Osteoblast (primary cell): Measurements from ENCODE around the gene EFHC2. TPM values are rescaled to one million over a fixed set of nuclear protein-coding genes. Genes with fewer than 3 reads are reported as not detected.

Experiments used
- DNase-seq: peaks from one replicate; pipeline ENCODE4 v3.0.0; 2011; ENCODE audit warnings: low spot score, mixed read lengths; ENCODE audit not compliant: insufficient read length; ENCODE audit errors: missing footprints
- H2AFZ ChIP-seq: 2 replicates; pipeline ENCODE4 v1.6.0; 2011; ENCODE audit warnings: mild to moderate bottlenecking, low read length
- H3K27ac ChIP-seq: 2 replicates; pipeline ENCODE4 v1.5.1; 2011; ENCODE audit warnings: mild to moderate bottlenecking, low read depth, low read length, moderate library complexity
- H3K27me3 ChIP-seq: 2 replicates; pipeline ENCODE4 v1.6.0; 2012; ENCODE audit warnings: mild to moderate bottlenecking, control low read depth, inconsistent platforms, low read length, moderate library complexity; ENCODE audit not compliant: insufficient read depth
- H3K36me3 ChIP-seq: 2 replicates; pipeline ENCODE4 v1.5.1; 2011; ENCODE audit warnings: mild to moderate bottlenecking, low read length, control low read depth, moderate library complexity; ENCODE audit not compliant: insufficient read depth
- H3K4me1 ChIP-seq: 2 replicates; pipeline ENCODE4 v1.5.1; 2011; ENCODE audit warnings: mild to moderate bottlenecking, low read length, control low read depth, moderate library complexity; ENCODE audit not compliant: insufficient read depth
- H3K4me2 ChIP-seq: 2 replicates; pipeline ENCODE4 v1.6.0; 2011; ENCODE audit warnings: mild to moderate bottlenecking, low read length; ENCODE audit not compliant: insufficient read depth
- H3K4me3 ChIP-seq: fragments of 200-600 bp; sonication (generic); 3 replicates; pipeline ENCODE4 v1.5.1; 2012; ENCODE audit warnings: mild to moderate bottlenecking, low read length, inconsistent platforms; ENCODE audit not compliant: insufficient read depth
- H3K79me2 ChIP-seq: 2 replicates; pipeline ENCODE4 v1.6.0; 2012; ENCODE audit warnings: mild to moderate bottlenecking, low read length, control low read depth, inconsistent platforms; ENCODE audit not compliant: insufficient read depth
- H3K9me3 ChIP-seq: 2 replicates; pipeline ENCODE4 v1.5.1; 2011; ENCODE audit warnings: low read depth, low read length, control low read depth
- H4K20me1 ChIP-seq: 2 replicates; pipeline ENCODE4 v1.6.0; 2012; ENCODE audit warnings: mild to moderate bottlenecking, low read length, control low read depth; ENCODE audit not compliant: insufficient read depth
- CTCF ChIP-seq: IDR thresholded peaks from 2 replicates; pipeline ENCODE4 v1.5.1; 2011; ENCODE audit warnings: mild to moderate bottlenecking, low read depth, low read length, moderate library complexity; ENCODE audit errors: extremely low read depth
- total RNA-seq: library from RNA; depleted of rRNA; stranded (reverse); fragments of >200 nt; gene quantifications from 2 replicates; pipeline ENCODE4 v1.2.3, GENCODE V29; 2012

The EFHC2 gene
- total RNA-seq, 1 donor, result 3.6 TPM

DNA sequence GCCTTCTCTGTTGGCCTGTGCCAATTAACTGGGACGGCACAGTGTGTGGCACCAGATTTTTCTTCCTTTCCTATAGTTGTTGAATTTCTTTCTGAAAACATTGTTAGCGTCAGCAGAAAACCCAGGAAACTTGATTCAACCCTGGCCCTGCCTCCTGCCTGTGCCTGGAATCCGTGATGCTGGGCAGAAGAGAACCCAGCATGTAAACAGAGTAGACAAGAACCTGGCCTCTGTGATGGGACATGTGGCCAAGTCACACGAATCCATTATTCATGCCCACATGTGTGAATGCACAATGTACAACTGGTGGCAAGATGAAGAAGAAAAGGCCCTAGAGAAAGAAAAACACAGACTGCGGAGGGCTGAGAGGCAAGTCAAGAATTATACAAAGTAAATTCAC lies 111.4 kb downstream of the EFHC2 start:
- H3K4me3 ChIP-seq, result no peak overlapping the region
- H2AFZ ChIP-seq, result no peak overlapping the region
- no peaks in the 10 kb centered on the region for H3K4me1 ChIP-seq
- no peak for TF ChIP-seq CTCF
- H3K79me2 ChIP-seq, result no peaks in the 10 kb centered on the region
- H3K27ac ChIP-seq, result no peak overlapping the region
- H3K4me2 ChIP-seq, result no peak overlapping the region
- H3K27me3 ChIP-seq, result peaks cover 22% of the 10 kb centered on the region
- DNase-seq, result no peak
- no peaks in the 10 kb centered on the region for H3K36me3 ChIP-seq
- H3K9me3 ChIP-seq, result no peaks in the 10 kb centered on the region
- H4K20me1 ChIP-seq, result no peaks in the 10 kb centered on the region

GRCh38 chrX:44228621-44229020 lies 114.9 kb downstream of the EFHC2 start:
- TF ChIP-seq CTCF, result no peak
- Histone ChIP-seq H3K9me3 (no peaks in the 10 kb centered on the region), H3K36me3 (no peaks in the 10 kb centered on the region), H3K27ac (no peak overlapping the region), H3K4me1 (no peaks in the 10 kb centered on the region), H3K4me2 (no peak overlapping the region), H2AFZ (no peak overlapping the region), H3K27me3 (peaks cover 8% of the 10 kb centered on the region), H3K79me2 (no peaks in the 10 kb centered on the region), H3K4me3 (no peak overlapping the region), H4K20me1 (no peaks in the 10 kb centered on the region)
- DNase-seq, result no peak

DNA sequence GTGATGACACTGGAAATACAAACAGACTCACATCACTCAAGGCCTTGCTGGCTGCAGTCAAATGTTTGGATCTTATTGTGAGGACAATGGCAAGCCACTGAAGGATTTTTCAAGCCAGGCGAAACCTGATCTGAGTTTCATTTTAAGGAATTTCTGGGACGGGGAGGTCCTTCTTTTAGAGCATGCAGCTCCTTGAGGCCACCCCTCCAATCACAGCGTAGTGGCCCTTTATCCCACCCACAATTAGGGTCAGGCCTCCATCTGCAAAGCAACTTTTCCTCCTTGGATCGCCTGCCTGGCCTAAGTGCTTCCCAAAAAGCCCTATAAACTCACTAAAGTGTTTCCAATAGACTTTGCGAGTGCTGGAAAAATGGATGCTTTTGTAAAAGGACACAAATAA lies 115.5 kb downstream of the EFHC2 start:
- H3K27ac ChIP-seq, result no peak overlapping the region
- no peaks in the 10 kb centered on the region for H3K79me2 ChIP-seq
- no peak overlapping the region for H2AFZ ChIP-seq
- no peak for TF ChIP-seq CTCF
- DNase-seq, result no peak
- no peaks in the 10 kb centered on the region for H3K9me3 ChIP-seq
- no peak overlapping the region for H3K4me2 ChIP-seq
- H4K20me1 ChIP-seq, result no peaks in the 10 kb centered on the region
- H3K4me3 ChIP-seq, result no peak overlapping the region
- no peaks in the 10 kb centered on the region for H3K36me3 ChIP-seq
- peaks cover 1% of the 10 kb centered on the region for H3K4me1 ChIP-seq
- peaks cover 8% of the 10 kb centered on the region for H3K27me3 ChIP-seq

GRCh38 chrX:44225667-44226066 lies 117.8 kb downstream of the EFHC2 start:
- H3K4me3 ChIP-seq, result no peak overlapping the region
- no peak overlapping the region for H3K4me2 ChIP-seq

More at GRCh38 chrX:44225667-44226066, 117.8 kb downstream of the EFHC2 start:
- Histone ChIP-seq H3K9me3 (no peaks in the 10 kb centered on the region), H2AFZ (no peak overlapping the region), H3K79me2 (no peaks in the 10 kb centered on the region), H3K27me3 (peaks cover 20% of the 10 kb centered on the region), H4K20me1 (no peaks in the 10 kb centered on the region), H3K36me3 (no peaks in the 10 kb centered on the region), H3K4me1 (peaks cover 2% of the 10 kb centered on the region), H3K27ac (no peak overlapping the region)
- no peak for DNase-seq
- no peak for TF ChIP-seq CTCF
